A549 treated with AZD2906 at 1 μM for 4 hours (cell line): ENCODE results near the gene SIRPA. TPM values are rescaled to one million over a fixed set of nuclear protein-coding genes. Genes with fewer than 3 reads are reported as not detected.

Source experiments
- total RNA-seq: library from RNA; stranded (reverse); fragments of 200-300 nt; extraction: Qiagen RNA extraction; gene quantifications from 5 replicates; pipeline ENCODE4 v1.2.3, GENCODE V29; 2022

Gene SIRPA
- total RNA-seq: 19.4 to 23.0 TPM (median 22.5 TPM) in 5 replicates

DNA sequence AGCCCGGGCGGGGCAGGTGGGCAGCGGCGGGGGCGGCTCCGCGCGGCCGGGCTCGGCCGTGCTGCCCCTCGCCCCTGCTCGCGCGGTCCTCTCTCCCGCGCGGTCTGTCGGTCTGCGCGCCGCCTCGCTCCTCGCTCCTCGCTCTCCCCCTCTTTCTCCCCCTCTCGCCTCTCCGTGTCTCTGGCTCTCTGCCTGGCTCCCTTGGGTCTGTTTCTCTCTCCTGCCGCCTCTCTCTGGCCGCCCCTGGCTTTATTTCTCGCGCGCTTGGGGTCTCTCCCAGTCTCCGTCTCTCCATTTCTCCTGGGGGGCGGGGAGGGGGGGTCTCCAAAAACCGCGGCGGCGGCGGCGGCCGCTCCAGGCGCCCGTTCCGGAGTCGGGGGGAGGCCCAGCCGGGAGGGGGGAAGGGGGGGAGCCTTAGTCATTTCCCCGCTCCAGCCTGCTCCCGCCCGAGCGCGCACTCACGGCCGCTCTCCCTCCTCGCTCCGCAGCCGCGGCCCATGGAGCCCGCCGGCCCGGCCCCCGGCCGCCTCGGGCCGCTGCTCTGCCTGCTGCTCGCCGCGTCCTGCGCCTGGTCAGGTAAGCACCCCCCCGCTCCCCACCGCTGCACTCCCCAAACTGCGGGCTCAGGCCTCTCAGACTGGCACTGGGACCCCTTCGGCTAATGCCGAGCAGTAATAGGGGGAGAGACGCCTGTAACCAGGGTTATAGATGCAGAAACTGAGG lies at the start of gene SIRPA:
Gene SIRPA (plus strand): TSS at position 457 of the 723 bp plus-strand sequence. CDS start 41 bp downstream, at position 498.

Other genes with a start within 250 kb of the SIRPA start
- not detected in 5 replicates for gene SIRPG, start 237.6 kb upstream of the SIRPA start, total RNA-seq
- 0.03 TPM in 1 of 5 replicates, not detected in the others for gene PDYN, start 98.7 kb downstream of the SIRPA start, total RNA-seq
- 10.7 to 13.9 TPM (median 11.5 TPM) in 5 replicates for gene STK35, start 206.4 kb downstream of the SIRPA start, total RNA-seq